ENCODE data around the gene BCAR3. TPM values are rescaled to one million over a fixed set of nuclear protein-coding genes. Genes with fewer than 3 reads are reported as not detected.

Gene BCAR3
- total RNA-seq, 1 donor from 2014 or later: 16.6 TPM

GRCh38 chr1:93659822-93660503 lies 21.7 kb downstream of the BCAR3 start:
- Mint-ChIP-seq H3K4me1 (ENCODE audit: unreplicated experiment) (peaks cover 44% of the 10 kb centered on the region), H3K4me3 (no peak overlapping the region), H3K9me3 (no peaks in the 10 kb centered on the region), H3K27me3 (no peaks in the 10 kb centered on the region), H3K27ac (peak overlapping the region; percentile 75), H3K36me3 (peaks cover 39% of the 10 kb centered on the region)
- no peak for DNase-seq (ENCODE audit: extremely low spot score, unreplicated experiment)
- TF ChIP-seq, protein P1, sequence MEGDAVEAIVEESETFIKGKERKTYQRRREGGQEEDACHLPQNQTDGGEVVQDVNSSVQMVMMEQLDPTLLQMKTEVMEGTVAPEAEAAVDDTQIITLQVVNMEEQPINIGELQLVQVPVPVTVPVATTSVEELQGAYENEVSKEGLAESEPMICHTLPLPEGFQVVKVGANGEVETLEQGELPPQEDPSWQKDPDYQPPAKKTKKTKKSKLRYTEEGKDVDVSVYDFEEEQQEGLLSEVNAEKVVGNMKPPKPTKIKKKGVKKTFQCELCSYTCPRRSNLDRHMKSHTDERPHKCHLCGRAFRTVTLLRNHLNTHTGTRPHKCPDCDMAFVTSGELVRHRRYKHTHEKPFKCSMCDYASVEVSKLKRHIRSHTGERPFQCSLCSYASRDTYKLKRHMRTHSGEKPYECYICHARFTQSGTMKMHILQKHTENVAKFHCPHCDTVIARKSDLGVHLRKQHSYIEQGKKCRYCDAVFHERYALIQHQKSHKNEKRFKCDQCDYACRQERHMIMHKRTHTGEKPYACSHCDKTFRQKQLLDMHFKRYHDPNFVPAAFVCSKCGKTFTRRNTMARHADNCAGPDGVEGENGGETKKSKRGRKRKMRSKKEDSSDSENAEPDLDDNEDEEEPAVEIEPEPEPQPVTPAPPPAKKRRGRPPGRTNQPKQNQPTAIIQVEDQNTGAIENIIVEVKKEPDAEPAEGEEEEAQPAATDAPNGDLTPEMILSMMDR (conservative IDR thresholded peaks at IDR 0.05): no peak

GRCh38 chr1:93658188-93658587 lies 23.4 kb downstream of the BCAR3 start:
- Mint-ChIP-seq H3K27me3 (no peaks in the 10 kb centered on the region), H3K4me1 (ENCODE audit: unreplicated experiment) (peaks cover 35% of the 10 kb centered on the region), H3K4me3 (no peak overlapping the region), H3K9me3 (no peaks in the 10 kb centered on the region), H3K27ac (no peak overlapping the region), H3K36me3 (peaks cover 38% of the 10 kb centered on the region)
- TF ChIP-seq, protein P1 (conservative IDR thresholded peaks at IDR 0.05): no peak
- no peak for DNase-seq (ENCODE audit: extremely low spot score, unreplicated experiment)

- TF ChIP-seq, protein P1 (conservative IDR thresholded peaks at IDR 0.05): no peak
- peaks cover 22% of the 10 kb centered on the region for H3K36me3 Mint-ChIP-seq
- no peak overlapping the region for H3K4me3 Mint-ChIP-seq
- H3K9me3 Mint-ChIP-seq: no peaks in the 10 kb centered on the region
- peaks cover 26% of the 10 kb centered on the region for H3K4me1 Mint-ChIP-seq (ENCODE audit: unreplicated experiment)
- no peak for DNase-seq (ENCODE audit: extremely low spot score, unreplicated experiment)
- no peaks in the 10 kb centered on the region for H3K27me3 Mint-ChIP-seq
- no peak overlapping the region for H3K27ac Mint-ChIP-seq
These were observed 25.1 kb downstream of the BCAR3 start for GRCh38 chr1:93656491-93656890.

GRCh38 chr1:93653656-93654055 lies 28.0 kb downstream of the BCAR3 start:
- Mint-ChIP-seq H3K4me1 (ENCODE audit: unreplicated experiment) (peaks cover 15% of the 10 kb centered on the region), H3K27ac (no peak overlapping the region)

GRCh38 chr1:93652323-93652949 lies 29.2 kb downstream of the BCAR3 start:
- no peak overlapping the region for H3K27ac Mint-ChIP-seq
- H3K27me3 Mint-ChIP-seq: no peaks in the 10 kb centered on the region

More at GRCh38 chr1:93653656-93654055, 28.0 kb downstream of the BCAR3 start:
- H3K9me3 Mint-ChIP-seq: no peaks in the 10 kb centered on the region
- H3K4me3 Mint-ChIP-seq: no peak overlapping the region
- H3K27me3 Mint-ChIP-seq: no peaks in the 10 kb centered on the region
- no peak for DNase-seq (ENCODE audit: extremely low spot score, unreplicated experiment)
- TF ChIP-seq, protein P1 (conservative IDR thresholded peaks at IDR 0.05): no peak
- peaks cover 23% of the 10 kb centered on the region for H3K36me3 Mint-ChIP-seq

More at GRCh38 chr1:93652323-93652949, 29.2 kb downstream of the BCAR3 start:
- peaks cover 24% of the 10 kb centered on the region for H3K36me3 Mint-ChIP-seq
- TF ChIP-seq, protein P1 (conservative IDR thresholded peaks at IDR 0.05): no peak
- no peaks in the 10 kb centered on the region for H3K9me3 Mint-ChIP-seq
- no peak for DNase-seq (ENCODE audit: extremely low spot score, unreplicated experiment)
- no peak overlapping the region for H3K4me3 Mint-ChIP-seq
- H3K4me1 Mint-ChIP-seq (ENCODE audit: unreplicated experiment): peaks cover 15% of the 10 kb centered on the region

Data from type B pancreatic cell (in vitro differentiated cells).